IgD-negative memory B cell (primary cell): ENCODE measurements around the gene SLC22A17. TPM values are rescaled to one million over a fixed set of nuclear protein-coding genes. Genes with fewer than 3 reads are reported as not detected.
"Not testable (repeated sequence)": the region's sequence is repeated elsewhere in the genome, so short reads cannot be mapped to it uniquely, and the experiment has no call there.

Source experiments
- H3K27ac Mint-ChIP-seq, 3 donors: one replicate each; pipeline ENCODE4 v1.8.0; 2020 to 2022; ENCODE audit warnings: mild to moderate bottlenecking in 3 of 3, mixed read lengths in 3 of 3, moderate library complexity in 1 of 3
- H3K27me3 Mint-ChIP-seq: one replicate; pipeline ENCODE4 v1.8.0; 2021; ENCODE audit warnings: mixed read lengths
- H3K36me3 Mint-ChIP-seq: one replicate; pipeline ENCODE4 v1.8.0; 2020; ENCODE audit warnings: mild to moderate bottlenecking, mixed read lengths
- H3K4me1 Mint-ChIP-seq, 3 donors: one replicate each; pipeline ENCODE4 v1.8.0; 2020 to 2022; ENCODE audit warnings: mixed read lengths in 3 of 3, mild to moderate bottlenecking in 1 of 3
- H3K4me3 Mint-ChIP-seq, 4 donors: one replicate each; pipeline ENCODE4 v1.8.0; 2020 to 2022; ENCODE audit warnings: mild to moderate bottlenecking in 4 of 4, mixed read lengths in 4 of 4, moderate library complexity in 3 of 4
- H3K9me3 Mint-ChIP-seq, 3 donors: one replicate each; pipeline ENCODE4 v1.8.0; 2020 to 2021; ENCODE audit warnings: mixed read lengths in 3 of 3, mild to moderate bottlenecking in 1 of 3
- polyA plus RNA-seq: library from polyadenylated mRNA; unstranded; fragments of 300-500 nt; fragmentation: Illumina TruSeq; gene quantifications from one replicate; pipeline ENCODE4 v1.2.3, GENCODE V29; 2021

Gene SLC22A17
- polyA plus RNA-seq, 1 donor from 2014 or later: 0.49 TPM

GRCh38 chr14:23386266-23386657 lies 33.6 kb upstream of the SLC22A17 start:
- not testable (repeated sequence) for H3K9me3 Mint-ChIP-seq, H3K27ac Mint-ChIP-seq, H3K4me3 Mint-ChIP-seq, H3K4me1 Mint-ChIP-seq, H3K36me3 Mint-ChIP-seq
- H3K27me3 Mint-ChIP-seq: peaks cover 30% of the 10 kb centered on the region

- Mint-ChIP-seq H3K36me3 (no peaks in the 10 kb centered on the region), H3K4me1 (no peaks in the 10 kb centered on the region), H3K9me3 (no peaks in the 10 kb centered on the region), H3K27ac (no peak overlapping the region), H3K27me3 (peaks cover 29% of the 10 kb centered on the region), H3K4me3 (no peak overlapping the region)
Observed at GRCh38 chr14:23385642-23386265, 33.1 kb upstream of the SLC22A17 start.

- Mint-ChIP-seq H3K27ac (no peak overlapping the region), H3K9me3 (no peaks in the 10 kb centered on the region), H3K4me1 (no peaks in the 10 kb centered on the region), H3K27me3 (peaks cover 28% of the 10 kb centered on the region), H3K4me3 (no peak overlapping the region), H3K36me3 (no peaks in the 10 kb centered on the region)
Observed at GRCh38 chr14:23385244-23385641, 32.6 kb upstream of the SLC22A17 start.

GRCh38 chr14:23384364-23385080 lies 31.8 kb upstream of the SLC22A17 start:
- peak overlapping the region in 1 of 4 donors; percentile 65 for H3K4me3 Mint-ChIP-seq
- peaks cover 27% of the 10 kb centered on the region for H3K27me3 Mint-ChIP-seq
- no peaks in the 10 kb centered on the region for H3K4me1 Mint-ChIP-seq
- no peaks in the 10 kb centered on the region for H3K9me3 Mint-ChIP-seq
- H3K27ac Mint-ChIP-seq: no peak overlapping the region
- no peaks in the 10 kb centered on the region for H3K36me3 Mint-ChIP-seq

- no peaks in the 10 kb centered on the region for H3K9me3 Mint-ChIP-seq
- H3K4me1 Mint-ChIP-seq: no peaks in the 10 kb centered on the region
- H3K36me3 Mint-ChIP-seq: no peaks in the 10 kb centered on the region
- no peak overlapping the region for H3K4me3 Mint-ChIP-seq
- peak overlapping the region in 1 of 3 donors; percentile 37 for H3K27ac Mint-ChIP-seq
- peaks cover 23% of the 10 kb centered on the region for H3K27me3 Mint-ChIP-seq
Observed at GRCh38 chr14:23382731-23383440, 30.2 kb upstream of the SLC22A17 start.

GRCh38 chr14:23382276-23382675 lies 29.6 kb upstream of the SLC22A17 start:
- Mint-ChIP-seq H3K27ac (no peak overlapping the region), H3K27me3 (peaks cover 20% of the 10 kb centered on the region), H3K4me1 (no peaks in the 10 kb centered on the region), H3K36me3 (no peaks in the 10 kb centered on the region), H3K4me3 (no peak overlapping the region), H3K9me3 (no peaks in the 10 kb centered on the region)

GRCh38 chr14:23381871-23382270 lies 29.2 kb upstream of the SLC22A17 start:
- H3K27ac Mint-ChIP-seq: no peak overlapping the region
- H3K4me3 Mint-ChIP-seq: no peak overlapping the region
- no peaks in the 10 kb centered on the region for H3K9me3 Mint-ChIP-seq
- peaks cover 20% of the 10 kb centered on the region for H3K27me3 Mint-ChIP-seq
- H3K4me1 Mint-ChIP-seq: no peaks in the 10 kb centered on the region
- no peaks in the 10 kb centered on the region for H3K36me3 Mint-ChIP-seq

GRCh38 chr14:23380976-23381375 lies 28.3 kb upstream of the SLC22A17 start:
- H3K4me3 Mint-ChIP-seq: no peak overlapping the region
- H3K4me1 Mint-ChIP-seq: no peaks in the 10 kb centered on the region
- no peaks in the 10 kb centered on the region for H3K9me3 Mint-ChIP-seq
- H3K36me3 Mint-ChIP-seq: no peaks in the 10 kb centered on the region
- peaks cover 20% of the 10 kb centered on the region for H3K27me3 Mint-ChIP-seq
- no peak overlapping the region for H3K27ac Mint-ChIP-seq

GRCh38 chr14:23380197-23380914 lies 27.7 kb upstream of the SLC22A17 start:
- Mint-ChIP-seq H3K36me3 (no peaks in the 10 kb centered on the region), H3K27me3 (peaks cover 20% of the 10 kb centered on the region), H3K27ac (no peak overlapping the region)

GRCh38 chr14:23379366-23380196 lies 26.9 kb upstream of the SLC22A17 start:
- Mint-ChIP-seq H3K27me3 (peaks cover 15% of the 10 kb centered on the region), H3K27ac (no peak overlapping the region), H3K36me3 (no peaks in the 10 kb centered on the region), H3K9me3 (no peaks in the 10 kb centered on the region), H3K4me1 (no peaks in the 10 kb centered on the region), H3K4me3 (no peak overlapping the region)

More at GRCh38 chr14:23380197-23380914, 27.7 kb upstream of the SLC22A17 start:
- Mint-ChIP-seq H3K4me3 (no peak overlapping the region), H3K4me1 (no peaks in the 10 kb centered on the region), H3K9me3 (no peaks in the 10 kb centered on the region)

- Mint-ChIP-seq H3K4me1 (no peaks in the 10 kb centered on the region), H3K4me3 (no peak overlapping the region), H3K27me3 (peaks cover 15% of the 10 kb centered on the region), H3K27ac (no peak overlapping the region), H3K36me3 (no peaks in the 10 kb centered on the region), H3K9me3 (no peaks in the 10 kb centered on the region)
Observed at GRCh38 chr14:23378612-23379220, 26.0 kb upstream of the SLC22A17 start.

- H3K9me3 Mint-ChIP-seq: no peaks in the 10 kb centered on the region
- H3K4me3 Mint-ChIP-seq: no peak overlapping the region
Observed at GRCh38 chr14:23377573-23378563, 25.2 kb upstream of the SLC22A17 start.

GRCh38 chr14:23377198-23377550 lies 24.5 kb upstream of the SLC22A17 start:
- no peaks in the 10 kb centered on the region for H3K9me3 Mint-ChIP-seq
- H3K27me3 Mint-ChIP-seq: peaks cover 9% of the 10 kb centered on the region
- no peaks in the 10 kb centered on the region for H3K4me1 Mint-ChIP-seq
- no peaks in the 10 kb centered on the region for H3K36me3 Mint-ChIP-seq
- H3K27ac Mint-ChIP-seq: no peak overlapping the region
- H3K4me3 Mint-ChIP-seq: no peak overlapping the region

More at GRCh38 chr14:23377573-23378563, 25.2 kb upstream of the SLC22A17 start:
- H3K36me3 Mint-ChIP-seq: no peaks in the 10 kb centered on the region
- peaks cover 15% of the 10 kb centered on the region for H3K27me3 Mint-ChIP-seq
- no peaks in the 10 kb centered on the region for H3K4me1 Mint-ChIP-seq
- no peak overlapping the region for H3K27ac Mint-ChIP-seq
